Measurements from ENCODE around the gene CNTNAP2. TPM values are rescaled to one million over a fixed set of nuclear protein-coding genes. Genes with fewer than 3 reads are reported as not detected.

Gene CNTNAP2
- total RNA-seq, 1 donor from 2014 or later, result 1.2 TPM

- no peak for ATAC-seq
Measured at GRCh38 chr7:146443102-146443501, 326.5 kb downstream of the CNTNAP2 start.

GRCh38 chr7:146449625-146450024, 333.0 kb downstream of the CNTNAP2 start:
- ATAC-seq, result no peak

GRCh38 chr7:146455091-146455655, 338.6 kb downstream of the CNTNAP2 start:
- no peak for ATAC-seq

- ATAC-seq, result no peak
Measured at GRCh38 chr7:146479040-146479439, 362.4 kb downstream of the CNTNAP2 start.

- no peak for ATAC-seq
Measured at GRCh38 chr7:146486519-146486918, 369.9 kb downstream of the CNTNAP2 start.

GRCh38 chr7:146492017-146492416, 375.4 kb downstream of the CNTNAP2 start:
- ATAC-seq, result no peak

GRCh38 chr7:146494952-146495596, 378.5 kb downstream of the CNTNAP2 start:
- no peak for ATAC-seq

- no peak for ATAC-seq
Measured at GRCh38 chr7:146496657-146497056, 380.1 kb downstream of the CNTNAP2 start.

GRCh38 chr7:146499970-146500369, 383.4 kb downstream of the CNTNAP2 start:
- ATAC-seq, result no peak

GRCh38 chr7:146503844-146504243, 387.2 kb downstream of the CNTNAP2 start:
- no peak for ATAC-seq

GRCh38 chr7:146510088-146510680, 393.6 kb downstream of the CNTNAP2 start:
- no peak for ATAC-seq

- ATAC-seq, result no peak
Measured at GRCh38 chr7:146514304-146514703, 397.7 kb downstream of the CNTNAP2 start.

- ATAC-seq, result no peak
Measured at GRCh38 chr7:146528581-146528980, 412.0 kb downstream of the CNTNAP2 start.

- no peak for ATAC-seq
Measured at GRCh38 chr7:146539836-146540235, 423.2 kb downstream of the CNTNAP2 start.

GRCh38 chr7:146542101-146542500, 425.5 kb downstream of the CNTNAP2 start:
- ATAC-seq, result no peak

- ATAC-seq, result no peak
Measured at GRCh38 chr7:146544748-146545147, 428.1 kb downstream of the CNTNAP2 start.

GRCh38 chr7:146548816-146549215, 432.2 kb downstream of the CNTNAP2 start:
- ATAC-seq, result no peak

GRCh38 chr7:146554556-146554955, 438.0 kb downstream of the CNTNAP2 start:
- no peak for ATAC-seq

- no peak for ATAC-seq
Measured at GRCh38 chr7:146557971-146558469, 441.4 kb downstream of the CNTNAP2 start.

GRCh38 chr7:146565872-146566271, 449.3 kb downstream of the CNTNAP2 start:
- ATAC-seq, result no peak

- ATAC-seq, result no peak
Measured at GRCh38 chr7:146575903-146576302, 459.3 kb downstream of the CNTNAP2 start.

GRCh38 chr7:146591976-146592375, 475.4 kb downstream of the CNTNAP2 start:
- ATAC-seq, result no peak

- ATAC-seq, result no peak
Measured at GRCh38 chr7:146606628-146607027, 490.0 kb downstream of the CNTNAP2 start.

- ATAC-seq, result no peak
Measured at GRCh38 chr7:146619641-146620040, 503.0 kb downstream of the CNTNAP2 start.
